A549 (cell line): Measurements from ENCODE around the gene ZBED4.

Experiments used
- PHF8 ChIP-seq: fragments of 200-600 bp; sonication (generic); IDR thresholded peaks from 2 replicates; pipeline ENCODE4 v1.6.1; 2016; ENCODE audit warnings: low read depth, mild to moderate bottlenecking, antibody characterized with exemption, moderate library complexity, borderline replicate concordance
- POLR2A ChIP-seq: IDR thresholded peaks from 2 replicates; pipeline ENCODE4 v1.6.1; 2012; ENCODE audit warnings: mild to moderate bottlenecking, low read length

- TF ChIP-seq POLR2A (no peak), PHF8 (no peak)
These were observed 47.0 kb downstream of the ZBED4 start for GRCh38 chr22:49900441-49901230.
